IPS-18a (cell line): ENCODE results near the gene SMARCD1.

ENCODE experiments used
- H3K27ac ChIP-seq: one replicate; pipeline ENCODE4 v1.5.1; 2013; ENCODE audit warnings: low read length
- H3K27me3 ChIP-seq: one replicate; pipeline ENCODE4 v1.6.1; 2013; ENCODE audit warnings: mild to moderate bottlenecking, low read length; ENCODE audit not compliant: control insufficient read depth, insufficient read depth
- H3K36me3 ChIP-seq: one replicate; pipeline ENCODE4 v1.6.1; 2013; ENCODE audit warnings: low read depth, low read length; ENCODE audit not compliant: control insufficient read depth
- H3K4me1 ChIP-seq: one replicate; pipeline ENCODE4 v1.6.1; 2013; ENCODE audit warnings: low read depth, low read length; ENCODE audit not compliant: control insufficient read depth
- H3K4me3 ChIP-seq: one replicate; pipeline ENCODE4 v1.5.1; 2013; ENCODE audit warnings: low read length
- H3K9ac ChIP-seq: one replicate; pipeline ENCODE4 v1.6.1; 2013; ENCODE audit warnings: mild to moderate bottlenecking, low read length, moderate library complexity
- H3K9me3 ChIP-seq: one replicate; pipeline ENCODE4 v1.6.1; 2013; ENCODE audit warnings: low read depth, low read length; ENCODE audit not compliant: control insufficient read depth

Gene SMARCD1

GRCh38 chr12:50070314-50071060 lies 14.7 kb upstream of the SMARCD1 start:
- H3K36me3 ChIP-seq, result no peaks in the 10 kb centered on the region
- peaks cover 6% of the 10 kb centered on the region for H3K4me1 ChIP-seq
- H3K9me3 ChIP-seq, result no peaks in the 10 kb centered on the region
- H3K27ac ChIP-seq, result no peak overlapping the region
- no peak overlapping the region for H3K4me3 ChIP-seq
- no peak overlapping the region for H3K9ac ChIP-seq
- H3K27me3 ChIP-seq, result no peaks in the 10 kb centered on the region

GRCh38 chr12:50072198-50072907 lies 12.8 kb upstream of the SMARCD1 start:
- no peaks in the 10 kb centered on the region for H3K9me3 ChIP-seq
- H3K4me3 ChIP-seq, result no peak overlapping the region
- H3K36me3 ChIP-seq, result no peaks in the 10 kb centered on the region
- no peak overlapping the region for H3K27ac ChIP-seq
- H3K4me1 ChIP-seq, result no peaks in the 10 kb centered on the region
- H3K9ac ChIP-seq, result no peak overlapping the region
- H3K27me3 ChIP-seq, result no peaks in the 10 kb centered on the region

- no peaks in the 10 kb centered on the region for H3K9me3 ChIP-seq
Observed at GRCh38 chr12:50073206-50073605, 11.9 kb upstream of the SMARCD1 start.

GRCh38 chr12:50073712-50074111 lies 11.4 kb upstream of the SMARCD1 start:
- H3K27me3 ChIP-seq, result no peaks in the 10 kb centered on the region
- H3K36me3 ChIP-seq, result no peaks in the 10 kb centered on the region
- H3K27ac ChIP-seq, result no peak overlapping the region
- no peak overlapping the region for H3K4me3 ChIP-seq
- H3K9ac ChIP-seq, result no peak overlapping the region
- H3K4me1 ChIP-seq, result no peaks in the 10 kb centered on the region
- H3K9me3 ChIP-seq, result no peaks in the 10 kb centered on the region

More at GRCh38 chr12:50073206-50073605, 11.9 kb upstream of the SMARCD1 start:
- no peak overlapping the region for H3K9ac ChIP-seq
- H3K27me3 ChIP-seq, result no peaks in the 10 kb centered on the region
- no peaks in the 10 kb centered on the region for H3K4me1 ChIP-seq
- no peaks in the 10 kb centered on the region for H3K36me3 ChIP-seq
- no peak overlapping the region for H3K4me3 ChIP-seq
- H3K27ac ChIP-seq, result no peak overlapping the region

GRCh38 chr12:50074936-50075807 lies 10.0 kb upstream of the SMARCD1 start:
- H3K27me3 ChIP-seq, result peaks cover 3% of the 10 kb centered on the region
- no peak overlapping the region for H3K9ac ChIP-seq
- H3K4me1 ChIP-seq, result no peaks in the 10 kb centered on the region
- no peaks in the 10 kb centered on the region for H3K9me3 ChIP-seq
- no peak overlapping the region for H3K4me3 ChIP-seq
- H3K36me3 ChIP-seq, result no peaks in the 10 kb centered on the region
- H3K27ac ChIP-seq, result no peak overlapping the region

- Histone ChIP-seq H3K27ac (no peak overlapping the region), H3K36me3 (no peaks in the 10 kb centered on the region), H3K4me1 (no peaks in the 10 kb centered on the region), H3K9ac (no peak overlapping the region), H3K9me3 (no peaks in the 10 kb centered on the region), H3K27me3 (peaks cover 10% of the 10 kb centered on the region), H3K4me3 (no peak overlapping the region)
Observed at GRCh38 chr12:50075808-50076170, 9.4 kb upstream of the SMARCD1 start.

- Histone ChIP-seq H3K27me3 (peaks cover 22% of the 10 kb centered on the region), H3K4me1 (no peaks in the 10 kb centered on the region), H3K36me3 (no peaks in the 10 kb centered on the region), H3K9me3 (no peaks in the 10 kb centered on the region), H3K27ac (no peak overlapping the region), H3K9ac (no peak overlapping the region), H3K4me3 (no peak overlapping the region)
Observed at GRCh38 chr12:50077099-50077498, 8.0 kb upstream of the SMARCD1 start.

- Histone ChIP-seq H3K36me3 (no peaks in the 10 kb centered on the region), H3K9me3 (no peaks in the 10 kb centered on the region), H3K27me3 (peaks cover 24% of the 10 kb centered on the region), H3K4me1 (no peaks in the 10 kb centered on the region), H3K27ac (no peak overlapping the region), H3K4me3 (no peak overlapping the region), H3K9ac (no peak overlapping the region)
Observed at GRCh38 chr12:50078281-50078680, 6.9 kb upstream of the SMARCD1 start.

GRCh38 chr12:50079771-50080170 lies 5.4 kb upstream of the SMARCD1 start:
- Histone ChIP-seq H3K4me1 (no peaks in the 10 kb centered on the region), H3K4me3 (no peak overlapping the region), H3K9ac (no peak overlapping the region), H3K27me3 (peaks cover 24% of the 10 kb centered on the region), H3K36me3 (no peaks in the 10 kb centered on the region), H3K27ac (no peak overlapping the region), H3K9me3 (no peaks in the 10 kb centered on the region)

- H3K4me1 ChIP-seq, result no peaks in the 10 kb centered on the region
- H3K9ac ChIP-seq, result no peak overlapping the region
- peak overlapping the region; percentile 6 for H3K4me3 ChIP-seq
Observed at GRCh38 chr12:50081096-50081808, 3.9 kb upstream of the SMARCD1 start.

GRCh38 chr12:50082644-50083043 lies 2.5 kb upstream of the SMARCD1 start:
- Histone ChIP-seq H3K4me1 (no peaks in the 10 kb centered on the region), H3K4me3 (no peak overlapping the region), H3K27ac (no peak overlapping the region), H3K27me3 (peaks cover 24% of the 10 kb centered on the region), H3K36me3 (peaks cover 13% of the 10 kb centered on the region), H3K9ac (no peak overlapping the region), H3K9me3 (no peaks in the 10 kb centered on the region)

More at GRCh38 chr12:50081096-50081808, 3.9 kb upstream of the SMARCD1 start:
- Histone ChIP-seq H3K27ac (no peak overlapping the region), H3K36me3 (no peaks in the 10 kb centered on the region), H3K27me3 (peaks cover 24% of the 10 kb centered on the region), H3K9me3 (no peaks in the 10 kb centered on the region)
